Loucy (cell line): Measurements from ENCODE around the gene CUBN.
A peak's percentile ranks its signal among the peaks of the same experiment; 100 is the strongest.

Experiments used
- H2AFZ ChIP-seq: fragments of 200-600 bp; sonication (generic); 2 replicates; pipeline ENCODE4 v1.6.0; 2016; ENCODE audit warnings: antibody characterized with exemption, mild to moderate bottlenecking, low read length, moderate library complexity
- H3F3A ChIP-seq: fragments of 200-600 bp; 2 replicates; pipeline ENCODE4 v1.6.0; 2016; ENCODE audit warnings: antibody characterized with exemption, low read depth, mild to moderate bottlenecking
- H3K27me3 ChIP-seq: fragments of 200-600 bp; sonication (generic); 2 replicates; pipeline ENCODE4 v1.6.1; 2014; ENCODE audit warnings: low read length, mild to moderate bottlenecking; ENCODE audit not compliant: insufficient read depth, poor library complexity, severe bottlenecking
- H3K36me3 ChIP-seq: fragments of 200-600 bp; sonication (generic); 2 replicates; pipeline ENCODE4 v1.6.1; 2016; ENCODE audit warnings: low read length; ENCODE audit not compliant: insufficient read depth
- H3K4me1 ChIP-seq: fragments of 200-600 bp; sonication (generic); 2 replicates; pipeline ENCODE4 v1.5.1; 2014; ENCODE audit warnings: low read length, mild to moderate bottlenecking; ENCODE audit not compliant: insufficient read depth, poor library complexity, severe bottlenecking
- H3K4me2 ChIP-seq: fragments of 200-600 bp; sonication (generic); 2 replicates; pipeline ENCODE4 v1.6.0; 2014; ENCODE audit warnings: antibody characterized with exemption, low read length, low read depth, mild to moderate bottlenecking; ENCODE audit not compliant: poor library complexity, severe bottlenecking
- H3K4me3 ChIP-seq: fragments of 200-600 bp; sonication (generic); 2 replicates; pipeline ENCODE4 v1.5.1; 2014; ENCODE audit warnings: low read length, mild to moderate bottlenecking, mixed read lengths; ENCODE audit not compliant: poor library complexity, severe bottlenecking
- H3K79me2 ChIP-seq: fragments of 200-600 bp; sonication (generic); 2 replicates; pipeline ENCODE4 v1.6.1; 2014; ENCODE audit warnings: low read length; ENCODE audit not compliant: insufficient read depth
- H3K9ac ChIP-seq: fragments of 200-600 bp; sonication (generic); 2 replicates; pipeline ENCODE4 v1.6.0; 2014; ENCODE audit warnings: mild to moderate bottlenecking, low read depth, low read length, moderate library complexity; ENCODE audit not compliant: poor library complexity, severe bottlenecking
- H3K9me2 ChIP-seq: fragments of 200-600 bp; sonication (generic); replicated peaks from 2 replicates; pipeline ENCODE4 v1.6.1; 2016; ENCODE audit warnings: low read depth, low read length, mixed read lengths
- H3K9me3 ChIP-seq: fragments of 200-600 bp; sonication (generic); 2 replicates; pipeline ENCODE4 v1.6.1; 2014; ENCODE audit warnings: mild to moderate bottlenecking, antibody characterized with exemption, low read length, low read depth; ENCODE audit not compliant: insufficient read depth
- H4K20me1 ChIP-seq: fragments of 200-600 bp; sonication (generic); 2 replicates; pipeline ENCODE4 v1.6.0; 2014; ENCODE audit warnings: antibody characterized with exemption, low read length, mild to moderate bottlenecking; ENCODE audit not compliant: insufficient read depth, poor library complexity, severe bottlenecking
- CTCF ChIP-seq: fragments of 200-600 bp; sonication (generic); conservative IDR thresholded peaks from 2 replicates; pipeline ENCODE4 v1.5.1; 2014; ENCODE audit warnings: mild to moderate bottlenecking, antibody characterized with exemption, low read length
- EZH2phosphoT487 ChIP-seq: fragments of 200-600 bp; IDR thresholded peaks from 2 replicates; pipeline ENCODE4 v1.6.1; 2018; ENCODE audit warnings: antibody characterized with exemption, mild to moderate bottlenecking, moderate library complexity, borderline replicate concordance

Gene CUBN

GRCh38 chr10:17092216-17092944 lies 37.2 kb downstream of the CUBN start:
- no peaks in the 10 kb centered on the region for H3K79me2 ChIP-seq
- H3K9me2 ChIP-seq: no peaks in the 10 kb centered on the region
- TF ChIP-seq CTCF (no peak), EZH2phosphoT487 (no peak)
- 0 out of 2 replicates have a peak overlapping the region, but pooled peaks have one; percentile 34 for H2AFZ ChIP-seq
- H3K4me1 ChIP-seq: no peaks in the 10 kb centered on the region
- H3K36me3 ChIP-seq: no peaks in the 10 kb centered on the region
- no peaks in the 10 kb centered on the region for H3F3A ChIP-seq
- H3K9ac ChIP-seq: no peak overlapping the region
- no peaks in the 10 kb centered on the region for H3K9me3 ChIP-seq
- H4K20me1 ChIP-seq: no peaks in the 10 kb centered on the region
- H3K27me3 ChIP-seq: no peaks in the 10 kb centered on the region
- H3K4me2 ChIP-seq: no peak overlapping the region
- no peak overlapping the region for H3K4me3 ChIP-seq

- no peaks in the 10 kb centered on the region for H3K9me3 ChIP-seq
- H3K4me1 ChIP-seq: no peaks in the 10 kb centered on the region
- no peak for TF ChIP-seq EZH2phosphoT487
- TF ChIP-seq CTCF: no peak
- H3K4me2 ChIP-seq: no peak overlapping the region
- no peaks in the 10 kb centered on the region for H3F3A ChIP-seq
- H4K20me1 ChIP-seq: no peaks in the 10 kb centered on the region
- no peak overlapping the region for H3K4me3 ChIP-seq
- no peaks in the 10 kb centered on the region for H3K36me3 ChIP-seq
- H3K79me2 ChIP-seq: no peaks in the 10 kb centered on the region
- no peak overlapping the region for H2AFZ ChIP-seq
- no peaks in the 10 kb centered on the region for H3K27me3 ChIP-seq
- H3K9me2 ChIP-seq: no peaks in the 10 kb centered on the region
- H3K9ac ChIP-seq: no peak overlapping the region
These were observed 41.3 kb downstream of the CUBN start for GRCh38 chr10:17088118-17088806.

GRCh38 chr10:17086865-17087367 lies 42.7 kb downstream of the CUBN start:
- Histone ChIP-seq H3K79me2 (no peaks in the 10 kb centered on the region), H3K27me3 (no peaks in the 10 kb centered on the region), H3F3A (no peaks in the 10 kb centered on the region), H2AFZ (no peak overlapping the region), H3K9ac (no peak overlapping the region), H3K4me2 (no peak overlapping the region), H3K4me3 (no peak overlapping the region), H3K9me2 (no peaks in the 10 kb centered on the region), H3K4me1 (no peaks in the 10 kb centered on the region), H3K9me3 (no peaks in the 10 kb centered on the region), H3K36me3 (no peaks in the 10 kb centered on the region), H4K20me1 (no peaks in the 10 kb centered on the region)
- TF ChIP-seq EZH2phosphoT487 (no peak), CTCF (no peak)
